ENCODE measurements around the gene INSRR. TPM values are rescaled to one million over a fixed set of nuclear protein-coding genes. Genes with fewer than 3 reads are reported as not detected.

Gene INSRR
- polyA plus RNA-seq, 2 of the 4 experiments (the other 2 are of a cell fraction): not detected

- ATAC-seq (no peak), DNase-seq (ENCODE audit: low read depth in 1 of 2, low spot score in 1 of 2) (no peak), FAIRE-seq (no peak)
- Histone ChIP-seq H3K9me3 (no peaks in the 10 kb centered on the region), H3K4me3 (no peak overlapping the region), H3K27ac (peak overlapping the region in 1 of 2 experiments; percentile 93; a peak in 3 of 6 replicates), H3K4me2 (no peak overlapping the region), H3K4me1 (peaks cover 46% of the 10 kb centered on the region)
- TF ChIP-seq NR3C1 (IDR thresholded peaks at IDR 0.05) (no peak), CHD4 (IDR thresholded peaks at IDR 0.05; ENCODE audit: borderline replicate concordance) (no peak), RARB (CRISPR knock-in tag; IDR thresholded peaks at IDR 0.05) (no peak), CBX2 (IDR thresholded peaks at IDR 0.05; ENCODE audit: borderline replicate concordance, low read depth) (no peak), TP53 (CRISPR knock-in tag; IDR thresholded peaks at IDR 0.05) (no peak), FOXS1 (CRISPR knock-in tag; IDR thresholded peaks at IDR 0.05) (no peak), MAZ (IDR thresholded peaks at IDR 0.05; ENCODE audit: borderline replicate concordance, low read depth, low read length) (no peak), RFX5 (IDR thresholded peaks at IDR 0.05) (no peak), CBX8 (IDR thresholded peaks at IDR 0.05) (no peak), JUN (IDR thresholded peaks at IDR 0.05) (no peak), POLR2A (IDR thresholded peaks at IDR 0.05; ENCODE audit: low read length) (no peak)
- TF ChIP-seq, protein P1, sequence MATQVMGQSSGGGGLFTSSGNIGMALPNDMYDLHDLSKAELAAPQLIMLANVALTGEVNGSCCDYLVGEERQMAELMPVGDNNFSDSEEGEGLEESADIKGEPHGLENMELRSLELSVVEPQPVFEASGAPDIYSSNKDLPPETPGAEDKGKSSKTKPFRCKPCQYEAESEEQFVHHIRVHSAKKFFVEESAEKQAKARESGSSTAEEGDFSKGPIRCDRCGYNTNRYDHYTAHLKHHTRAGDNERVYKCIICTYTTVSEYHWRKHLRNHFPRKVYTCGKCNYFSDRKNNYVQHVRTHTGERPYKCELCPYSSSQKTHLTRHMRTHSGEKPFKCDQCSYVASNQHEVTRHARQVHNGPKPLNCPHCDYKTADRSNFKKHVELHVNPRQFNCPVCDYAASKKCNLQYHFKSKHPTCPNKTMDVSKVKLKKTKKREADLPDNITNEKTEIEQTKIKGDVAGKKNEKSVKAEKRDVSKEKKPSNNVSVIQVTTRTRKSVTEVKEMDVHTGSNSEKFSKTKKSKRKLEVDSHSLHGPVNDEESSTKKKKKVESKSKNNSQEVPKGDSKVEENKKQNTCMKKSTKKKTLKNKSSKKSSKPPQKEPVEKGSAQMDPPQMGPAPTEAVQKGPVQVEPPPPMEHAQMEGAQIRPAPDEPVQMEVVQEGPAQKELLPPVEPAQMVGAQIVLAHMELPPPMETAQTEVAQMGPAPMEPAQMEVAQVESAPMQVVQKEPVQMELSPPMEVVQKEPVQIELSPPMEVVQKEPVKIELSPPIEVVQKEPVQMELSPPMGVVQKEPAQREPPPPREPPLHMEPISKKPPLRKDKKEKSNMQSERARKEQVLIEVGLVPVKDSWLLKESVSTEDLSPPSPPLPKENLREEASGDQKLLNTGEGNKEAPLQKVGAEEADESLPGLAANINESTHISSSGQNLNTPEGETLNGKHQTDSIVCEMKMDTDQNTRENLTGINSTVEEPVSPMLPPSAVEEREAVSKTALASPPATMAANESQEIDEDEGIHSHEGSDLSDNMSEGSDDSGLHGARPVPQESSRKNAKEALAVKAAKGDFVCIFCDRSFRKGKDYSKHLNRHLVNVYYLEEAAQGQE (IDR thresholded peaks at IDR 0.05): no peak
- POLR2A ChIA-PET: no interaction called here
- CTCF ChIA-PET: interaction anchor here (0.8 to 8.6 kb wide), 7 partner anchors 16 to 212 kb away, joined by 3 to 84 read pairs (median 5); partner anchors contain the start of genes INSRR, LRRC71 and NTRK1
- 69% methylated on average over 6 of the region's 6 CpGs for WGBS (ENCODE audit: missing lambda C conversion rate)
Observed at GRCh38 chr1:156900896-156901589, 42.1 kb upstream of the INSRR start.

DNA sequence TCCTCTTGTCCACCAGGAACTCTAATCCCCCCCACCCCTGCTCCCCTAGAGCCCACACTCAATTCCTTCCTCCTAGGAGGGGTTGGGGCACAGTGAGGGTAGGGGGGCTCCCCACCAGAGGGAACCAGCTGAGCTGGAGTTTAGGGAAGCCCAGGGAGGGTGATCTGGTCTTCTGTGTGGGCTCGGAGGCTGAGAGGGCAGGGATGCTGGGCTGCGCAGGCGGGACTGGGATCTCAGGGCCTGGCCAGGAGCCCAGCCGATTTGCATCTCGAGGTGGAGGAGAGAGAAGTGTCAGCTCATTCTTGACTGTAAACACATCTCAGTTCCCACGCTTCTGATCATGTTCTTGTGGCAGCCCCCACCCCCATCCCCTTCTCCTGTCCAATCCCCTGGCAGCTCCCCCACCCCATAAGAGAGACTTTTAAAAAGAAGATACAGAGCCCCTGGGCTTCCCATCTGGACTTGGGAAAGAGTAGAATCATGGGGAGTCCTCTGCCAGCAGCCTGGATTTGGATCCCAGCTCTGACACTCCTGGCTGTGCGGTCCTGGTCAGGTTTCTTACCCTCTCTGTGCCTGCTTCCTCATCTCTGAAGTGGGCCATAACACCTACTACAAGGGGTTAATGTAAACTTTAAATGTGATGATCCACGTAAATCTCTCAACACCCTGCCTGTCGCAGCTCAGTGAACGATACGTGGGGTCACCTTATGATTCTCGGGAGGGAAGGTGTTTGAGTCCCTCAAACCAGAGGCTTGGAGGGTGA is 41.2 kb upstream of the INSRR start:
- no peak for DNase-seq (ENCODE audit: low read depth in 1 of 2, low spot score in 1 of 2)
- no peak for FAIRE-seq
- 84% methylated on average over 12 of the region's 12 CpGs for WGBS (ENCODE audit: missing lambda C conversion rate)
- TF ChIP-seq HEYL (CRISPR knock-in tag; IDR thresholded peaks at IDR 0.05) (no peak), RCOR1 (IDR thresholded peaks at IDR 0.05; ENCODE audit: low read depth, low read length) (no peak), HOXA7 (CRISPR knock-in tag; IDR thresholded peaks at IDR 0.05) (no peak), HDAC2 (IDR thresholded peaks at IDR 0.05) (no peak), NR3C1 (IDR thresholded peaks at IDR 0.05) (no peak), JUN (IDR thresholded peaks at IDR 0.05) (no peak)
- peak overlapping the region in 1 of 2 experiments; percentile 93; a peak in 4 of 6 replicates for H3K27ac ChIP-seq
- H3K4me2 ChIP-seq: 0 out of 3 replicates have a peak overlapping the region, but pooled peaks have one; percentile 2
- ChIA-PET POLR2A (no interaction called here), CTCF (interaction anchor here (0.6 to 8.6 kb wide), 9 partner anchors 17 to 241 kb away, joined by 3 to 84 read pairs (median 4); partner anchors contain the start of genes CRABP2, INSRR, LRRC71 and NTRK1)
- no peak for ATAC-seq
- H3K4me3 ChIP-seq: no peak overlapping the region
- H3K9me3 ChIP-seq: no peaks in the 10 kb centered on the region
- peaks cover 55% of the 10 kb centered on the region for H3K4me1 ChIP-seq

- TF ChIP-seq, protein P2, sequence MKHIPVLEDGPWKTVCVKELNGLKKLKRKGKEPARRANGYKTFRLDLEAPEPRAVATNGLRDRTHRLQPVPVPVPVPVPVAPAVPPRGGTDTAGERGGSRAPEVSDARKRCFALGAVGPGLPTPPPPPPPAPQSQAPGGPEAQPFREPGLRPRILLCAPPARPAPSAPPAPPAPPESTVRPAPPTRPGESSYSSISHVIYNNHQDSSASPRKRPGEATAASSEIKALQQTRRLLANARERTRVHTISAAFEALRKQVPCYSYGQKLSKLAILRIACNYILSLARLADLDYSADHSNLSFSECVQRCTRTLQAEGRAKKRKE (CRISPR knock-in tag; IDR thresholded peaks at IDR 0.05; ENCODE audit: low read depth): no peak
- TF ChIP-seq, protein P1 (IDR thresholded peaks at IDR 0.05): no peak
- TF ChIP-seq CHD2 (IDR thresholded peaks at IDR 0.05; ENCODE audit: low read length, partially characterized antibody): no peak
- no peak for TF ChIP-seq RAD21 (conservative IDR thresholded peaks at IDR 0.05 in 1 of 2, IDR thresholded peaks at IDR 0.05 in 1 of 2)
- TF ChIP-seq RFX5 (IDR thresholded peaks at IDR 0.05): no peak
- TF ChIP-seq HOXB13 (CRISPR knock-in tag; IDR thresholded peaks at IDR 0.05; ENCODE audit: low read depth): no peak
- TF ChIP-seq NR3C1 (IDR thresholded peaks at IDR 0.05): no peak
- no peak for TF ChIP-seq FOSL2 (IDR thresholded peaks at IDR 0.05)
- no peak for TF ChIP-seq FOSL2 (CRISPR knock-in tag; IDR thresholded peaks at IDR 0.05)
- FAIRE-seq (no peak), ATAC-seq (no peak), DNase-seq (ENCODE audit: low read depth in 1 of 2, low spot score in 1 of 2) (no peak)
- H3K9me3 ChIP-seq: no peaks in the 10 kb centered on the region
- CTCF ChIA-PET: interaction anchor here (1.3 to 8.6 kb wide), 6 partner anchors 18 to 101 kb away, joined by 3 to 84 read pairs (median 16); partner anchors contain the start of genes INSRR, LRRC71 and NTRK1
- H3K27ac ChIP-seq: peak overlapping the region; percentile 88 to 93
- POLR2A ChIA-PET: no interaction called here
- peaks cover 65% of the 10 kb centered on the region for H3K4me1 ChIP-seq
- 88% methylated on average over 12 of the region's 12 CpGs for WGBS (ENCODE audit: missing lambda C conversion rate)
- H3K4me2 ChIP-seq: peak overlapping the region; percentile 86
- H3K4me3 ChIP-seq: no peak overlapping the region
Observed at GRCh38 chr1:156898971-156899664, 40.2 kb upstream of the INSRR start.

Data from A549 (cell line).